ENCODE measurements around the gene VIPR2.
"Not testable (repeated sequence)": the region's sequence is repeated elsewhere in the genome, so short reads cannot be mapped to it uniquely, and the experiment has no call there.

The VIPR2 gene

GRCh38 chr7:159105832-159106811 is 38.5 kb downstream of the VIPR2 start:
- DNase-seq (ENCODE audit: extremely low read depth in 1 of 2, low read depth in 1 of 2), result no peak

GRCh38 chr7:159105066-159105780 is 39.4 kb downstream of the VIPR2 start:
- DNase-seq (ENCODE audit: extremely low read depth in 1 of 2, low read depth in 1 of 2), result no peak

- no peak for DNase-seq (ENCODE audit: extremely low read depth in 1 of 2, low read depth in 1 of 2)
Observed at GRCh38 chr7:159104188-159104920, 40.3 kb downstream of the VIPR2 start.

GRCh38 chr7:159103382-159104187 is 41.1 kb downstream of the VIPR2 start:
- no peak for DNase-seq (ENCODE audit: extremely low read depth in 1 of 2, low read depth in 1 of 2)

GRCh38 chr7:159102681-159103381 is 41.8 kb downstream of the VIPR2 start:
- no peak for DNase-seq (ENCODE audit: extremely low read depth in 1 of 2, low read depth in 1 of 2)

- DNase-seq (ENCODE audit: extremely low read depth in 1 of 2, low read depth in 1 of 2), result not testable (repeated sequence)
Observed at GRCh38 chr7:159101661-159102091, 43.0 kb downstream of the VIPR2 start.

- DNase-seq (ENCODE audit: extremely low read depth in 1 of 2, low read depth in 1 of 2), result not testable (repeated sequence)
Observed at GRCh38 chr7:159101083-159101395, 43.6 kb downstream of the VIPR2 start.

- DNase-seq (ENCODE audit: extremely low read depth in 1 of 2, low read depth in 1 of 2), result not testable (repeated sequence)
Observed at GRCh38 chr7:159100281-159101082, 44.2 kb downstream of the VIPR2 start.

- no peak for DNase-seq (ENCODE audit: extremely low read depth in 1 of 2, low read depth in 1 of 2)
Observed at GRCh38 chr7:159099711-159100231, 44.9 kb downstream of the VIPR2 start.

- DNase-seq (ENCODE audit: extremely low read depth in 1 of 2, low read depth in 1 of 2), result no peak
Observed at GRCh38 chr7:159098811-159099655, 45.6 kb downstream of the VIPR2 start.

- DNase-seq (ENCODE audit: extremely low read depth in 1 of 2, low read depth in 1 of 2), result no peak
Observed at GRCh38 chr7:159098424-159098786, 46.3 kb downstream of the VIPR2 start.

- no peak for DNase-seq (ENCODE audit: extremely low read depth in 1 of 2, low read depth in 1 of 2)
Observed at GRCh38 chr7:159097661-159098423, 46.8 kb downstream of the VIPR2 start.

GRCh38 chr7:159096736-159097581 is 47.7 kb downstream of the VIPR2 start:
- DNase-seq (ENCODE audit: extremely low read depth in 1 of 2, low read depth in 1 of 2), result no peak

- DNase-seq (ENCODE audit: extremely low read depth in 1 of 2, low read depth in 1 of 2), result no peak
Observed at GRCh38 chr7:159095979-159096411, 48.7 kb downstream of the VIPR2 start.

- no peak for DNase-seq (ENCODE audit: extremely low read depth in 1 of 2, low read depth in 1 of 2)
Observed at GRCh38 chr7:159094919-159095915, 49.5 kb downstream of the VIPR2 start.
